GM19023 (cell line): ENCODE measurements around the gene VENTX.
"Not testable (repeated sequence)": the region's sequence is repeated elsewhere in the genome, so short reads cannot be mapped to it uniquely, and the experiment has no call there.

Experiments used
- ATAC-seq: cut with Tn5 transposase; IDR thresholded peaks from one replicate; pipeline ENCODE4 v1.9.1; 2021; ENCODE audit warnings: mild to moderate bottlenecking, moderate library complexity; ENCODE audit not compliant: unreplicated experiment

Gene VENTX

GRCh38 chr10:133234796-133235195 is 2.9 kb upstream of the VENTX start:
- not testable (repeated sequence) for ATAC-seq

- no peak for ATAC-seq
These were observed 2.3 kb upstream of the VENTX start for GRCh38 chr10:133235265-133235855.

- no peak for ATAC-seq
These were observed 1.7 kb upstream of the VENTX start for GRCh38 chr10:133235932-133236331.

GRCh38 chr10:133236401-133237240 is 1.0 kb upstream of the VENTX start:
- no peak for ATAC-seq

- no peak for ATAC-seq
These were observed 441 bp upstream of the VENTX start for GRCh38 chr10:133237241-133237587.

- ATAC-seq = no peak
These were observed 780 bp downstream of the VENTX start for GRCh38 chr10:133238466-133238804.

GRCh38 chr10:133239990-133240389 is 2.3 kb downstream of the VENTX start:
- ATAC-seq = no peak

GRCh38 chr10:133241501-133242205 is 4.0 kb downstream of the VENTX start:
- ATAC-seq = peak; percentile 49

- ATAC-seq = no peak
These were observed 5.1 kb downstream of the VENTX start for GRCh38 chr10:133242611-133243356.

GRCh38 chr10:133243593-133243992 is 5.9 kb downstream of the VENTX start:
- ATAC-seq = no peak

GRCh38 chr10:133245439-133246235 is 8.0 kb downstream of the VENTX start:
- ATAC-seq = no peak

GRCh38 chr10:133246236-133246626 is 8.6 kb downstream of the VENTX start:
- ATAC-seq = no peak

- no peak for ATAC-seq
These were observed 10.2 kb downstream of the VENTX start for GRCh38 chr10:133247681-133248333.

- no peak for ATAC-seq
These were observed 10.7 kb downstream of the VENTX start for GRCh38 chr10:133248334-133248715.

GRCh38 chr10:133249094-133249780 is 11.6 kb downstream of the VENTX start:
- ATAC-seq = no peak

- no peak for ATAC-seq
These were observed 12.5 kb downstream of the VENTX start for GRCh38 chr10:133249975-133250754.

GRCh38 chr10:133251388-133252222 is 13.9 kb downstream of the VENTX start:
- no peak for ATAC-seq

GRCh38 chr10:133252223-133252552 is 14.5 kb downstream of the VENTX start:
- no peak for ATAC-seq
